ENCODE data around the gene GNAI3.

GNAI3 gene

GRCh38 chr1:109578947-109579443 is 30.6 kb downstream of the GNAI3 start:
- no peak overlapping the region for H3K4me3 ChIP-seq (ENCODE audit: low read depth, low read length)
- DNase-seq (ENCODE audit: low read depth): no peak
- no peak for TF ChIP-seq CTCF (IDR thresholded peaks at IDR 0.05; ENCODE audit: control insufficient read depth, extremely low read depth, insufficient read depth)

- DNase-seq (ENCODE audit: low read depth): no peak
- H3K4me3 ChIP-seq (ENCODE audit: low read depth, low read length): no peak overlapping the region
- TF ChIP-seq CTCF (IDR thresholded peaks at IDR 0.05; ENCODE audit: control insufficient read depth, extremely low read depth, insufficient read depth): no peak
Observed at GRCh38 chr1:109579491-109579890, 31.1 kb downstream of the GNAI3 start.

- no peak for DNase-seq (ENCODE audit: low read depth)
- no peak for TF ChIP-seq CTCF (IDR thresholded peaks at IDR 0.05; ENCODE audit: control insufficient read depth, extremely low read depth, insufficient read depth)
Observed at GRCh38 chr1:109582021-109582420, 33.6 kb downstream of the GNAI3 start.

GRCh38 chr1:109584766-109585165 is 36.4 kb downstream of the GNAI3 start:
- TF ChIP-seq CTCF (IDR thresholded peaks at IDR 0.05; ENCODE audit: control insufficient read depth, extremely low read depth, insufficient read depth): no peak
- DNase-seq (ENCODE audit: low read depth): no peak
- no peak overlapping the region for H3K4me3 ChIP-seq (ENCODE audit: low read depth, low read length)

More at GRCh38 chr1:109582021-109582420, 33.6 kb downstream of the GNAI3 start:
- no peak overlapping the region for H3K4me3 ChIP-seq (ENCODE audit: low read depth, low read length)

GRCh38 chr1:109586055-109586454 is 37.6 kb downstream of the GNAI3 start:
- TF ChIP-seq CTCF (IDR thresholded peaks at IDR 0.05; ENCODE audit: control insufficient read depth, extremely low read depth, insufficient read depth): no peak
- DNase-seq (ENCODE audit: low read depth): no peak

GRCh38 chr1:109589177-109589576 is 40.8 kb downstream of the GNAI3 start:
- no peak for DNase-seq (ENCODE audit: low read depth)
- TF ChIP-seq CTCF (IDR thresholded peaks at IDR 0.05; ENCODE audit: control insufficient read depth, extremely low read depth, insufficient read depth): no peak
- H3K4me3 ChIP-seq (ENCODE audit: low read depth, low read length): no peak overlapping the region

More at GRCh38 chr1:109586055-109586454, 37.6 kb downstream of the GNAI3 start:
- H3K4me3 ChIP-seq (ENCODE audit: low read depth, low read length): no peak overlapping the region

- no peak for DNase-seq (ENCODE audit: low read depth)
- no peak for TF ChIP-seq CTCF (IDR thresholded peaks at IDR 0.05; ENCODE audit: control insufficient read depth, extremely low read depth, insufficient read depth)
- H3K4me3 ChIP-seq (ENCODE audit: low read depth, low read length): no peak overlapping the region
Observed at GRCh38 chr1:109589679-109590078, 41.3 kb downstream of the GNAI3 start.

All from LNCaP clone FGC (cell line).